NCI-H510A (cell line): Measurements from ENCODE around the gene ZNFX1.

Source experiments
- DNase-seq: peaks from one replicate; lab custom pipeline; 2025; lab: John Stamatoyannopoulos, UW

Gene ZNFX1

DNA sequence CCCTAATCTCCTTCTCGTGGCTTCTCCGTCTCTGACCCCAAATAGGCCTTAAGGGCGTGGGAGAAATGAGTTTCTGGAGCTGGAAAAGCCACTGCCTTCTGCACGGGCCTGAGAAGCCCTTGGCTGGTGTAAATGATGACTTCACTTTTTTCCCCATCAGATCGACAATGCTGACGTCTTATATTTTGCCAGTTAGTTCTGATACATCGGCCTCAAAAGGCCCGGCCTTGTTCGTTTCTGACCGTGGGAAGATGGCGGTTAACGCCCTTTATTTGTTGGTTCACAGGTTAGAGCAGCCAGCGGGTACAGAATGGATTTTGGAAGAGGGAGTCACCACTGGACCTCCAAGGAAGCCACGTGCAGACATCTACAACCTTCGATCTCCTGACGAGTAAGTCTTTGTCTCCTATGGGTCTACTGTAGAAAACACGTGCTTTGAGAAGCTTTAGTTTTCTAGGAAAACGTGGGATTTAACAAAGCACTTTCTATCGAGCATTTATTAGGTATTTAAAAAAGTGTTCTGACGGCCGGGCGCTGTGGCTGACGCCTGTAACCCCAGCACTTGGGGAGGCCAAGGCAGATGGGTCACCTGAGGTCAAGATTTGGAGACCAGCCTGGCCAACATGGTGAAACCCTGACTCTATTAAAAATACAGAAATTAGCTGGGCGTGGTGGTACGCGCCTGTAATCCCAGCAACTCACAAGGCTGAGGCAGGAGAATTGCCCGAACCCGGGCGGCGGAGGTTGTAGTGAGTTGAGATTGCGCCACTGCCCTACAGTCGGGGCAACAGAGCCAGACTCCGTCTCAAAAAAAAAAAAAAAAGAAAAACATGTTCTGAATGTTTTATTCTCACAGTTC lies 1.2 kb upstream of the ZNFX1 start:
- no peak for DNase-seq

- no peak for DNase-seq
Measured at GRCh38 chr20:49277786-49278035, 146 bp downstream of the ZNFX1 start.

- DNase-seq, result no peak
Measured at GRCh38 chr20:49276961-49277785, 684 bp downstream of the ZNFX1 start.

DNA sequence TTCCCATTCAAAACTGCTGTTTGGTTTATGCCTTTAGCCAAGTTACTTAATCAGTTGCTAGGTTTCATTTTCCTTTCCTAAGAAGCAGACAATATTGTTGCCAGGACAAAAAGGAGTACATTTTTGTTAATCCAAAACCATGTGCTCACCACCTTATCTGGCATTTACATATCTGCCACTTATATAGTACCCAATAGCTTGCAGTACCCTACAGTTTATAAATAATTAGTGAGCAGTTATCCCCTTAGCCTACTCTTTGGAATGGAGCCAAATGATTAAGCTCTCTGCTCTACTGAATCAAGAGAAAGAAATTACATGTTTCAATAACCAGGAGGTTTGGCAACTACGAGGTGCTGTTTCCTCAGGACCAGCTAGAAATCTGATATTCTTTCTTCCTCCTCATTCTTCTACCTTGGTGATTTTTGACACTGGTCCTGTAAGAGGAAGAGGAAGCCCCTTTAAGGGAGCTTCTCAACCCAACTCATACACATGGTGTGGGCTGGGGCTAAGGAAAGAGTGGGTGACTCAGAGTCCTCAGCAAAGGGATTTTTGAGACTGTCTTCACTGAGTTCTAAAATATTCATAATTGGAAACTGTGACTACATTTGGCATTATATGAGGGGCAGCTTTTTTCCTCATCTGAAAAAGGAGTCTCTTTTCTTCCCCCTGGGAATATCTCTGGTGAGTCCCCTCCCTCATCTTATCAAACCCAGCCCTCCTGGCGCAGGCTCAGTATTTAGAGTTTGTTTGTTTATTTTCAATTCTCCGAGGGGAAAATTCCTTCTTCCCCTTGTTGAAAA lies 1.5 kb downstream of the ZNFX1 start:
- no peak for DNase-seq

GRCh38 chr20:49275636-49276035 lies 2.2 kb downstream of the ZNFX1 start:
- no peak for DNase-seq

GRCh38 chr20:49275216-49275615 lies 2.6 kb downstream of the ZNFX1 start:
- no peak for DNase-seq

DNA sequence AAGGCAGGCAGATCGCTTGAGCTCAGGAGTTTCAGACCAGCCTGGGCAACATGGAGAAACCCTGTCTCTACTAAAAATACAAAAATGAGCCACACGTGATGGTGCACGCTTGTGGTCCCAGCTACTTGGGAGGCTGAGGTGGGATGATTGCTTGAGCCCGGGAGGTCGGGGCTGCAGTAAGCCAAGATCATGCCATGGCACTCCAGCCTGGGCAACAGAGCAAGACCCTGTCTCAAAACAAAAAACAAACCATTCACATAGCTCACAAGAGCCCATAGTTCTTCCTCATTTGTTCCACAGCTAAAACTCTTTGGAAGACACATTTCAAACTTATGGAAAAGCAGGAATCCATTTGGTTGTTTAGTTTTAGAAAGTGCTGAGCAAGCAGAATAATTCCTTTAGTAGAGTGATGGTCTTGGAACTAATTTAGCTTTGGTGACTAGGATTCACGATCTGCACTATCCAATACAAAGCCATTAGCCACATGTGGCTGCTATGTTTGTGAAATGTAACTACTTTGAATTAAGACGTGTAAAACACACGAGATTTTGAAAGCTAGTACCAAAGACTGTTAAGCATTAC lies 4.1 kb downstream of the ZNFX1 start:
- no peak for DNase-seq

DNA sequence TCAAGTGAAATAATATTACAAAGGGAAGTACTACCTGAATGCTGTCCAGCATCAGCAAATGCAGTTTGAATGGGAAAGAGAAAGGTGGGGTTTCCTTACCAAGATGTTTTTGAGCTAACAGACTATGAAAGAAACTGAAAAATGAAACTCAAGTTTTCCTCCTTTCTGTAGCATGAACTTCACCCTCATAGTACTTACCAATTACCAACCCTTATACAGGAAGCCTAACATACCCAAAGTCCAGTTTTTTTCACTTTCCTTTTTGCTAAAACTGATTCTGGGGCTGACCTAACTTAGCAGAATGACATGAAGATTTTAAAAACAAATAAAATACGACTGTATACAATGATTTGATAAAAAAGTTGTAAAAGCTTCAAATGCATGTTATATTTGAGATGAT lies 5.2 kb downstream of the ZNFX1 start:
- DNase-seq, result no peak

DNA sequence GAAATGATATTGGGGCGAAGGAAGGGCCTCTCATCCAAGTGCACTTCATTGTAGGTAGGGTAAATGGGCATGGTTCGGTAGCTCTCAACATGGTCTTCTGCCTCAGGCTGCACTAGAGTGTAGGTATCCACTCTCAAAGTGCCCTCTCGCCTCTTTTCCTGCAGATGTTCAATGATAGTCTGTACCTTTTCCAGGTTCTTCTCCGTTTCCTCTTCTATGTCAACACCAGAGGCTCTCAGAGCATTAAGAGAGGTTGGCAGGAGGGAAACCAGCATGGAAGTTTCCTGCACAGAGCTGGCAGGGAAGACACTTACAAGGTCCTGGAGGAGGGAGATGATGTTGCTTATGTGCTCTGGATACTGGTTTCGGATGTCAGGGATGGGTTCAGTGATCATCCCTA lies 7.1 kb downstream of the ZNFX1 start:
- DNase-seq, result no peak

GRCh38 chr20:49270177-49270576 lies 7.7 kb downstream of the ZNFX1 start:
- DNase-seq, result no peak

DNA sequence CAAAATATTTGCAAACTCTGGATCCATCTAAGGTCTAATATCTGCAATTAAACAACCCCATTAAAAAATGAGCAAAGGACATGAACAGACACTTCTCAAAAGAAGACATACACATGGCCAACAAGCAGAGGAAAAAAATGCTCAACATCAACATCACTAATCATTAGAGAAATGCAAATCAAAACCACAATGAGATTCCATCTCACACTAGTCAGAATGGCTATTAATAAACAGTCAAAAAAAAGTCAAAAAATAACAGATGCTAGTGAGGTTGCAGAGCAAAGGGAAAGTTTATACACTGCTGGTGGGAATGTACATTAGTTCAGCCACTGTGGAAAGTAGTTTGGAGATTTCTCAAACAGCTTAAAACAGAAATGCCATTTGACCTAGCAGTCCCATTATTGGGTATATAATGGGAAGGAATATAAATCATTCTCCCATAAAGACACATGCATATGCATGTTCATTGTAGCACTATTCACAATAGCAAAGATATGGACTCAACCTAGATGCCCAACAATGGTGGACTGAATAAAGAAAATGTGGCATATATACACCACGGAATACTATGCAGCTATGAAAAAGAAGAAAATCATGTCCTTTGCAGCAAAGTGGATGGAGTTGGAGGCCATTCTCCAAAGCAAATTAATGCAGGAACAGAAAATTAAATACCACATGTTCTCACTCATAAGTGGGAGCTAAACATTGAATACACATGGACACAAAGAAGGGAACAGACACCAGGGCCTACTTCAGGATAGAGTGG lies 9.1 kb downstream of the ZNFX1 start:
- DNase-seq, result no peak

GRCh38 chr20:49267327-49267726 lies 10.5 kb downstream of the ZNFX1 start:
- no peak for DNase-seq

DNA sequence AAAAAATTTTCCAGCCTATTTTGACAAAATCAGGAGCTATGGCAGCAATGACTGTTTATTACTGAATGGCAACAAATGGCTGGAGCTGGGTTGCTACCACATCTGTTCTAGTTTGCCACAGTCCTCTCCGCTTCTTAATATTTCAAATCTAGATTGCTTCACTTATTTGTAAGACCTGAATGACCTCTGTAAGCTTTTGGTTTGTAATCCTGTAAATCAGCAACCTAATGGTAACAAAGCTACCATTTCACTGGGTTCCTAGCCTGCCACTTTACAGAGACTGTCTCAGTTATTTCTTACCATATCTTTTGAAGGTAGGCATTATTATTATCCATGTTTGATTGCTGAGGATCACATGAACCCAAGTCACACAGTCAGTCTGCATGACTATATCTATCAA lies 15.4 kb downstream of the ZNFX1 start:
- DNase-seq, result no peak

- no peak for DNase-seq
Measured at GRCh38 chr20:49261173-49261572, 16.7 kb downstream of the ZNFX1 start.

DNA sequence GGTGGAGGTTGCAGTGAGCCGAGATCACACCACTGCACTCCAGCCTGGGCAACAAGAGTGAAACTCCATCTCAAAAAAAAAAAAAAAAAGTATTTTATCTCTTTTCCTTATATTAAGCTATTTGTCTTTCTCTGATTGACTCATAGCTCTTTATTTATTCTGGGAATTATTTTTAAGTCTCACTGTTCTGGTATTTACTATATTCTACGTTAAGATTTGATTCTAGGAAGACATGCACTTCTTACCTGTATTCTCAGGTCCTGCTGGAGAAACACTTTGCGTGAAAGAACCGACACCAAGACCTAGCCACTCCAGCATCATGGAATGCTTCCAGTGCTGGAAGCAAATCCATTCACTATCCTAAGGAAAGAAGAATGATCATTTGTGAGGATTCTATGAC lies 17.6 kb downstream of the ZNFX1 start:
- no peak for DNase-seq

- no peak for DNase-seq
Measured at GRCh38 chr20:49259799-49260198, 18.1 kb downstream of the ZNFX1 start.

DNA sequence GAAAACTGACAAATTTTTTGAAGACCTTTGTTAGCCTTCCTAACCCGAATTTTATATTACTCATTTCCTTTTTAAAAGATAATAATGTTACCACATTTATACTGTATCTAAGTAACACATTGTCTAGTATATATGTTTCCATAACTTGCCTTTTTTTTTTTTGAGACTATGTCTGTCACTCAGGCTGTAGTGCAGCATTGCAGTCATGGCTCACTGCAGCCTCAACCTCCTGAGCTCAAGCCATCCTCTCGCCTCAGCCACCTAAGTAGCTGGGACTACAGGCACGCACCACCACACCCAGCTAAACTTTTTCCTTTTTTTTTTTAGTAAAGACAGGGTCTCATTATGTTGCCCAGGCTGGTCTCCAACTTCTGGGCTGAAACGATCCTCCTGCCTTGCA lies 18.6 kb downstream of the ZNFX1 start:
- DNase-seq, result no peak

DNA sequence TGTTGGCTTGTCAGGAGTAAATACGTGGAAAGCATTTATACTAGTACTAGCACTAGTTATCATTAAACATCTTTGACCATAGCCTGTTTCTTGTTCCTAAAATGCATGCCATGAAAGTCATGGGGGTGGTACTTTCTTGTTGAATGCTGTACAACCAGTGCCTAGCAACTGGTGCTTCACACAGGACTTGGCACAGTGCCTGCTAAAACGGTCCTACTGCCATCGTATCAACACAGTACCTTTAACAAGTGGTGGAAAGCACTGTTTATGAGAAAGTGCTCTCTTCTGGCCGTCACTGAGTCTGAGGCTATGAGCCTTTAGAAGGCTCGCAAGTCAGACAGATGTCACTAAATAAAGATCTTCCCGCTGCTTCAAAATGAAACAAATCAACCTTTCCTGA lies 21.6 kb downstream of the ZNFX1 start:
- DNase-seq, result no peak

DNA sequence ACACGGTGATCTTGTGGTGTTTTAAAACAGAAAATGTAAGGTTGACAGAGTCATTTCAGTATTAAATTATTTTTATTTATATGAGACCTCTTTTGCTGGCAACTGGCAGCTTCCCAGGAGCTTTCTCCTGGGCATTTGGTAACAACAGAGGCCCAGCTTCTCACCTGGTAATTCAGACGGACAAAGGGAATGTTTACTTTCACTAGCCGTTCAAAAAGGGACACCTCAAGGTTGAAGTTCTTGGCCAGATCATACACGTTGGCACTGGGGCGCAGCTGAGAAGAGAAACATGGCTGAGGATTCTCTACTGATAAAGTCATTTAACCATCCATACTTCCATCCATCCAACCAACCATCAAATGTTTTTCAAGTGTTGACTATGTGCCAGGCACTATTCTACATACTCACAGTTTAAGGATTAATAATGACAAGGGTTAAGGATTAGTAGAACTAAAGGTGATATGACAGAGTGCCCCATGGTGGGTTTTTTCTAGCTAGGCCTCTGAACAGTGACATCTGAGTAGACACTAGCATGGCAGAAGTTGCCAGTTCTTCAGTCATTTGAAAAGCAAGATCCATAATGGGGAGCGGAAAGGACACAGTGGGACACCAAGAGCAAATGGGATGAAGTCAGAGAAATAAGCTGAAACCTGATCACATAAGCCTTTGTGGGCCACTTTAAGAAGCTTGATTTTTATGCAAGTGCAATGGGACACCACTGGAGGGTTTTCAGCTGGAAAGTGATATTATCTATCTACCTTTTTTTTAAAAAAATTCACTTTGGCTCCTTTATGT lies 25.1 kb downstream of the ZNFX1 start:
- no peak for DNase-seq

DNA sequence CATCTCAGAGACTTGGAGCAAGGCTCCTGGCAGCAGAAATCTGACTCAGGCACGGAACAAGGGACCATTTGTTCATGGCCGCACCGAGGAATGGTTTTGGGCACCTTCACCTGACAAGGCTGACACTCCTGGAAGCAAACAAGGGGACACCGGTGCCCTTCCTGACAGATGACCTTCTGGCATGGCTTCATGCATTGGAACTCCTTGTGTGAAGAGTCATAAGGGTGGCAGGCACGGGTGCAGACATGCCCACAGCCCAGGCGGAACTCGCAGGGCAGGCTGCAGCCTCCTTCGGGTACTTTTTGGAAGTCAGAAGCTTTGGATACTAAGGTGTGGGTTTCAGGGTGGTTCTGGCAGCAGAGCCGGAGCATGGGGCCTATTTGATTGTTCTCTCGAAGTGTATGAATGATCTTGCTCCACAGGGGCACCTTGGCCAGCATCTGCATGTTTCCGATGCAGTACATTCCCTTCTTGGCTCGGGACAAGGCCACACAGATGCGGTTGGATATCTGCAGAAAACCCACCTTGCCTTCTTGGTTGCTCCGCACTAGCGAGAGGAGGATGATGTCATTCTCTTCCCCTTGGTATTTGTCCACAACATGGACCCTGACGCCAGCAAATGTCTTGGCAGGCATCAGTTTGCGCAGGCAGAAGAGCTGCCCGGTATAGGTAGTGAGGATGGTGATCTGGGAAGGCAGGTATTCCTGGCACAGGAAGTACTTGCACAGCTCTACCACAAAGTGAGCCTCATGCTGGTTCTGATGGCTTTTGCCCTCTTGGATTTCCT lies 28.8 kb downstream of the ZNFX1 start:
- no peak for DNase-seq
